ENCODE measurements around the gene TOX2. TPM values are rescaled to one million over a fixed set of nuclear protein-coding genes. Genes with fewer than 3 reads are reported as not detected.

TOX2 gene
- polyA plus RNA-seq, 6 donors from 2014 or later = 0.17 to 0.26 (median 0.26) TPM; not detected in 3

DNA sequence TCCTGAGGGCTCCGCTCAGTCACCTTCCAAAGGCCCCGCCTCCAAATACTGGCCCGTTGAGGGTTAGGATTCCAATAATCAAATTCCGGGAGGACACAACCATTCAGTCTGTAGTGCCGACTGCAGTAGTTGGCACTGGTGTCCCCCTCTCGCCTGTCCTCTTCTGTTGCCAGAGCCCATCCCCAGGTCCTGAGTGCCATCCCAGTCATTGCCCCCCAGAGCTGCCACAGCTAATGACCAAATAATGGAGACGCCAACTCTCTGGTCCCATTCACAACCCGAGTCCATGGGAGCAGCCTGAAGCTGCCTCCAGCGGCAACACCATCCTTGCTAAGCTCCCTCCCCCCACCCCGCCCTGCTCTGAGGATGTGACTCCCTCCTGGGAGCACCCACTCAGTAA, 156.4 kb downstream of the TOX2 start:
- Mint-ChIP-seq H3K36me3 (no peaks in the 10 kb centered on the region), H3K4me3 (no peak overlapping the region), H3K9me3 (no peaks in the 10 kb centered on the region), H3K27me3 (peaks cover 0 to 26% (median 18%) of the 10 kb centered on the region in 3 donors), H3K4me1 (peaks cover 23 to 37% (median 36%) of the 10 kb centered on the region in 3 donors), H3K27ac (peak overlapping the region in 2 of 6 donors; percentile 50 to 52)
- no peak for ATAC-seq (ENCODE audit: low read depth in 2 of 2)
- DNase-seq = no peak

DNA sequence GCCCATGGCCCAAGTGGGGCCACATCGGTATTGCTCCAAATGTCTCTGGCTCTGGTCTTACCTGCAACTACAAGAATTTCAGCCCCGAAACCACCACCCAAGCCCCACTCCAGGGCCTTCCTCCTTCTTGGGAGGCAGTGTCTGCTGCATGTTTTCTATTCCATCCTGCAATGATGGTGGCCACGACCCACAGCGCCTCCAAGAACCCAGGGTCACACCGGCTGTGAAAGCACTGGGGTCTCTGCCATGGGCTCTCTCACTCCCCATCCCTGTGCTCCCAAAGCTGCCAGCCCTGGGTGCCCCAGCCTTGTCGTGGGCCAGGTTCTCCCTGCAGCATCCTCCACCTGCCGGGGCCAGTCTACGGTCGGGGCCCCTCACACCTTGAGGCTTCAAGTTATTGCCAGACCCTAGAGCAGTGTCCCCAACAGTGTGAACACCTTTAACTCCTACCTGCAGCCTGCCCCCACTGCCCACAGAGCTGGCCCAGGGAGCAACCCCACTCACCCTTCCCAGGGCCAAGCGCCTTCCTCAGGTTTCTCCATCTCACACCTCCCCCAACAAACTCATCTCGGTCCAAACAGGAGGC, 157.0 kb downstream of the TOX2 start:
- DNase-seq (no peak), ATAC-seq (ENCODE audit: low read depth in 2 of 2) (no peak)
- Mint-ChIP-seq H3K27ac (peak overlapping the region in 3 of 6 donors; percentile 50 to 80 (median 71)), H3K4me3 (no peak overlapping the region), H3K27me3 (peaks cover 0 to 24% (median 14%) of the 10 kb centered on the region in 3 donors), H3K4me1 (peaks cover 23 to 37% (median 36%) of the 10 kb centered on the region in 3 donors), H3K9me3 (no peaks in the 10 kb centered on the region), H3K36me3 (no peaks in the 10 kb centered on the region)

DNA sequence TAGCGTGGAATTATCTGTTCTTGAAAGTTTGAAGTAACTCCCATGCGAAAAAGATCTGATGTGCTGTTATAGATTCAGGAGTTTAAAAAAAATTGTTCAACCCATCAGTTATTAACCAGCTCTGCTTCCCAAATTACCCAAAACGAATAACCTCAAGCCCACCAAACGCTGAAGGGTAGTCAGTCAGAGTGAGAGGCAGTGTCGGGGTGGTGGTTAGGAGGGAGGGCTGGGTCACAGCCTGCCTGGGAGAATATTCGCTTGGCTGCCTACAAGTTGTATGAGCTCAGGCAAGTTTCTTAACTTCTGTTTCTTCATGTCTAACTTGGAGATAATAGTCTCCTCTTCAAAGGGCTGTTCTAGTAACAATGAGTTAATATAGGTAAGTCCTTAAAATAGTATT, 157.7 kb downstream of the TOX2 start:
- Mint-ChIP-seq H3K9me3 (no peaks in the 10 kb centered on the region), H3K27ac (peak overlapping the region in 1 of 6 donors; percentile 50), H3K36me3 (no peaks in the 10 kb centered on the region), H3K4me3 (no peak overlapping the region), H3K27me3 (peaks cover 0 to 17% (median 10%) of the 10 kb centered on the region in 3 donors), H3K4me1 (peaks cover 23 to 37% (median 36%) of the 10 kb centered on the region in 3 donors)
- ATAC-seq (ENCODE audit: low read depth in 2 of 2) = no peak
- DNase-seq = no peak

DNA sequence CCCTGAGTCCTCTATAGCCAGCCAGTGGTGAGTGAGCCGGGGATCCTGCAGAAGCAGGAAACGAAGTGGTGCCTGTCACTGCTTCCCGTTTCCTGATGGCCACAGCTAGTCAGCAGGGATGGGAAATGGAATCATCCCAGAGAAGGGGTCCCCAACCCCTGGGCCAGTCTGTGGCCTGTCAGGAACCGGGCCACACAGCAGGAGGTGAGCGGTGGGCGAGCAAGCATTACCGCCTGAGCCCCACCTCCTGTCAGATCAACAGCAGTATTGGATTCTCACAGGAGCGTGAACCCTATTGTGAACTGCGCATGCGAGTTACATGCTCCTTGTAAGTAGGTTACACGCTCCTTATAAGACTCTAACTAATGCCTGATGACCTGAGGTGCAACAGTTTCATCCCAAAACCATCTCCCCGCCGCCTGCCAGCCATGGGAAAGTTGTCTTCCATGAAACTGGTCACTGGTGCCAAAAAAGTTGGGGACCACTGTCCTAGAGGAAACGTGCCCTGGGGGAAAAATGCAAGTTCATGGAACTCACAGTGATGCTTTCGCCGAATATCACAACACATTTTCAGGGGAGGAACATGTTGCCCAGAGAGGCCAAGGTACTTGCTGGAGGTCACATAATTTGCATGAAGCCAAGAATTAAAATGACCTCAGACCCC, 158.5 kb downstream of the TOX2 start:
- Mint-ChIP-seq H3K4me1 (peaks cover 23 to 30% (median 28%) of the 10 kb centered on the region in 3 donors), H3K27me3 (peaks cover 0 to 17% (median 10%) of the 10 kb centered on the region in 3 donors), H3K4me3 (no peak overlapping the region), H3K9me3 (no peaks in the 10 kb centered on the region), H3K27ac (no peak overlapping the region), H3K36me3 (no peaks in the 10 kb centered on the region)
- ATAC-seq (ENCODE audit: low read depth in 2 of 2) = no peak
- no peak for DNase-seq

DNA sequence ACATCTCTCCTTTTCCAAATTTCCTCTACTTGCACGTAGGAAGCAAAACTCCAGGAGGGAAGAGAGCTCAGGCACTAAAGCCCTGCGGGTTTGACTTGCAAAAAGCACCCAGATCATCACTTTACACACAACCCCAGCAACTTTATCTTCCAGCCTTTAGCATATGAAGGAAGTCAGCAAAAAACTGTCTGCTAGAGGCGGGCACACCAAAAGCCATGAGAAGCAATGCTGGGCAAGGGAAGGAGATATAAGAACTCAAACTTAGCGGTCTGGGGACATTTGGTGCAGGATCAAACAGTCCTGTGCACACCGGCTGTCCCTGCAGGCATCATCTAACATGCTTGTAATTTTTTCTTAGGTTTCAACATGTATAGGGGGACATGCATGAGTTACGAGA, 159.0 kb downstream of the TOX2 start:
- no peak overlapping the region for H3K4me3 Mint-ChIP-seq
- no peaks in the 10 kb centered on the region for H3K36me3 Mint-ChIP-seq
- DNase-seq (no peak), ATAC-seq (ENCODE audit: low read depth in 2 of 2) (no peak)
- H3K4me1 Mint-ChIP-seq = peaks cover 21 to 24% (median 23%) of the 10 kb centered on the region in 3 donors
- H3K27me3 Mint-ChIP-seq = peaks cover 0 to 17% (median 10%) of the 10 kb centered on the region in 3 donors
- H3K9me3 Mint-ChIP-seq = no peaks in the 10 kb centered on the region
- no peak overlapping the region for H3K27ac Mint-ChIP-seq

DNA sequence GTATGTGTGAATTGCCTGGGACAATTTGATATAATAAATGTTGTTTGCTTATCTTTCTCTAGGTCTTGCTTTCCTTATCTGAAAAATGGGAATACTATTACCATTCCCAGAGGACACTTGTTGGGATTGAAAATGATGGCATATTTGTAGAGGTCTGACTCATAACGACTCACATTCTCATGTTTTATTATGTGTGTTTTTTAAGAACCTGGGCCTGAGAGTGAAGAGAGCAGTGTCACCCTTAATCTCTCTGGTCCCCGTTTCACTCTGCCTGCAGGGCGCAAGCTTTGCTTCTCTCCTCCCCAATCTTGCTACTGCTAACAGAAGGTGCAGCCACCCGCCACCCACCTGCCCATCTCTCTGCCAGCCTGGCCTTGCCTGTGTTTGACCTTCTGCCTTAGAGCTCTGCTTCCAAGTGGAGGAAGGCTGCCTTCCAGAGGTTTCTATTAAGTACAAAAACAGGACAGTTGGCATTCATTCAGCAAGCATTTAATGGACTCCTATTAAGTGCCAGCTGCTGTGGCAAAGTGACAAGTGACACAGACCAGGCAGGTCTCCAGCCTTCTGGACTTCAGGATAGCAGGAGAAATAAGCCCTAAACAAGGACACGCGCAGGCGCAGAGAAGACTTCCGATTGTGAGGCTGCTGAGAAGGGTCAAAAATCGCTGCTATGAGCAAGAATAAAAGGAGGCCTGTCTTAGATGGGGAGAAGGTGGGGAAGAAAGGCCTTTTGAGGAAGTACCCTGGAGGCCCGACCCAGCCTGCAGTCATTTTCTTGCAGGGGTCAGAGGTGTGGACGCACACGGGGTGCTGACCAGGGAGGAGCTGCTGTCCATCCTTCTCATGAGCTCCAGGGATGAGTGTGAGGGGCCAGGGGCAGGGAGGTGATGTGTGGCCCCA, 159.8 kb downstream of the TOX2 start:
- ATAC-seq (ENCODE audit: low read depth in 2 of 2) (no peak), DNase-seq (no peak)
- Mint-ChIP-seq H3K27me3 (peaks cover 0 to 16% (median 10%) of the 10 kb centered on the region in 3 donors), H3K27ac (no peak overlapping the region), H3K36me3 (no peaks in the 10 kb centered on the region), H3K4me3 (no peak overlapping the region), H3K4me1 (peaks cover 12 to 16% (median 14%) of the 10 kb centered on the region in 3 donors), H3K9me3 (no peaks in the 10 kb centered on the region)

DNA sequence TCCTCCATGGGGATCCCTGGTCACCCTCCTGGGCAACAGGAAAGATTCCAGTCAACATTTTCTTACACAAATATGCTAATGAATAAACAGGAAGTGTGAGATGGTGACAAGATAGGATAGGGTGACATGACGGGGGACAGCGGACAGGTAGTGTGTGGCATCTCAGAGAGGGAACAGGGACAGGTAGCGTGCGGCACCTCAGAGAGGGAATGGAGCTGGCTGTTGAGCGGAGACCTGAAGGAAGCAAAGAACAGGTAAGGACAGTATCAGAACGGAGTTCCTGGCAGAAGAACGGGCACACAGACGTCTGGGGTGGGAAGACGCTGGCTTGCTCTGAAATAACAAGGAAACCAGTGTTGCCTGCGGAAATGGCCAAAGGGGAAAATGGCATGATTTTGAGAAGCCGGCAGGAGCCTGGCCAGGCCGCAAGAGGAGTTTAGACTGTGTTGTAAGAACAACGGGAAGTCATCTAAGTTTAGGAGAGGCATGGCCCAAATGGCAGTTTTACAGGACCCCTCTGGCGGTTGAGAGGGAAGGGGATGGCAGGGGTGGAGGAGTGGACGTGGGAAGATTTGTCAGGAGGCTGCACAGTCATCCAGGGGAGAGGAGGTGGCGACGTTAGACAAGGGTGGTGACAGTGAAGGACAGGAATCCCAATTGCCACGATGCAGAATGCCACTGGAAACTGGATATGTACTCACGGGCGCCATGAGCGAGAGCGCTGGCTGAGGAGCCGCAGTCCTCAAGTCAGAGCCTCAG, 160.7 kb downstream of the TOX2 start:
- H3K27ac Mint-ChIP-seq = no peak overlapping the region
- peaks cover 6 to 8% (median 7%) of the 10 kb centered on the region in 3 donors for H3K4me1 Mint-ChIP-seq
- no peaks in the 10 kb centered on the region for H3K9me3 Mint-ChIP-seq
- no peak overlapping the region for H3K4me3 Mint-ChIP-seq
- DNase-seq (no peak), ATAC-seq (ENCODE audit: low read depth in 2 of 2) (no peak)
- no peaks in the 10 kb centered on the region for H3K36me3 Mint-ChIP-seq
- H3K27me3 Mint-ChIP-seq = peaks cover 0 to 10% (median 7%) of the 10 kb centered on the region in 3 donors

DNA sequence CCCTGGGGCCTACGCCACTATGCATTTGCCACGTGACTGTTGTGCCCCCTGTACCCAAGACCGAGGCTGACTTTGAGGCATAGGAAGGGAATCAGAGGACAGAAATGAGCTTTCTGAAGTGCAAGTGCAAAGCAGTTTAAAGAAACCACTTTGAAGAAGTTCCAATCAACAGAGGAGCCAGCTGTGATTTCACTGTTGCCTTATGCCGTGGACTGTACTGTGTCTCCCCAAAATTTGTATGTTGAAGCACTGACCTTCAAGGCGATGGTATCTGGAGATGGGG, 161.2 kb downstream of the TOX2 start:
- Mint-ChIP-seq H3K4me1 (peaks cover 5 to 7% (median 5%) of the 10 kb centered on the region in 3 donors), H3K4me3 (no peak overlapping the region), H3K36me3 (no peaks in the 10 kb centered on the region), H3K27ac (no peak overlapping the region), H3K9me3 (no peaks in the 10 kb centered on the region), H3K27me3 (peaks cover 0 to 10% (median 6%) of the 10 kb centered on the region in 3 donors)
- DNase-seq (no peak), ATAC-seq (ENCODE audit: low read depth in 2 of 2) (no peak)

DNA sequence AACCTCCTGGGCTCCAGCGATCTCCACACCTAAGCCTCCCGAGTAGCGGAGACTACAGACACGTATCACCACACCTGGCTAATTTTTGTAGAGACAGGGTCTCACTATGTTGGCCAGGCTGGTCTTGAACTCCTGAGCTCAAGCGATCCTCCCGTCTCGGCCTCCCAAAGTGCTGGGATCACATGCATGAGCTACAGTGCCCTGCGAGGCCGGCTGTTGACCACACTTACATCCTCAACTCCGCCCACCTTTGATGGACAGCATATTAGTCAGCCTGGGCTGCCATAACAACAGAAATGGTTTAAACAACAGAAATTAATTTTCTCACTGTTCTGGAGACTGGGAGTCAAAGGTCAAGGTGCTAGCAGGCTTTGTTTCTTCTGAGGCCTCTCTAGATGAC, 164.6 kb downstream of the TOX2 start:
- ATAC-seq (ENCODE audit: low read depth in 2 of 2) = no peak
- no peaks in the 10 kb centered on the region for H3K36me3 Mint-ChIP-seq
- DNase-seq = no peak
- no peaks in the 10 kb centered on the region for H3K9me3 Mint-ChIP-seq
- H3K27me3 Mint-ChIP-seq = no peaks in the 10 kb centered on the region
- no peak overlapping the region for H3K27ac Mint-ChIP-seq
- H3K4me3 Mint-ChIP-seq = no peak overlapping the region
- H3K4me1 Mint-ChIP-seq = no peaks in the 10 kb centered on the region

DNA sequence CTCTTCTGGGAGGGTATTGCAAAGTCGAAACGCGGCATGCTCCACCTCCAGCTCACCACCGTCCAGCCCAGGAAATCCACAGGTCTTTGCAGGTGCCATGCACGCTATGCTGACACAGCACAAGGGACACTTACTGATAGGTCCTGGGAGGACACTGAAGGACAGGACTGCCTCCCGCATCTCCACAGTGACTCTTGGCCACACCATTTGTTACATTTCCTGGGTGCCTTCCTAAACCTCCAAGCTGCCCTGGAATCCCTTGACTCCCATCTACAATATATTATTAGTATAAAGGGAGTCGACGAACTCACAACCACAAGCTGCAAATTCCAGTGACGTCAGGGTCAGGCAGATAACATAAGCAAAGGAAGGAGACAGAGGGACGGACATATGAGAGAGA, 165.4 kb downstream of the TOX2 start:
- H3K27ac Mint-ChIP-seq = peak overlapping the region in 1 of 6 donors; percentile 62
- no peak for ATAC-seq (ENCODE audit: low read depth in 2 of 2)

DNA sequence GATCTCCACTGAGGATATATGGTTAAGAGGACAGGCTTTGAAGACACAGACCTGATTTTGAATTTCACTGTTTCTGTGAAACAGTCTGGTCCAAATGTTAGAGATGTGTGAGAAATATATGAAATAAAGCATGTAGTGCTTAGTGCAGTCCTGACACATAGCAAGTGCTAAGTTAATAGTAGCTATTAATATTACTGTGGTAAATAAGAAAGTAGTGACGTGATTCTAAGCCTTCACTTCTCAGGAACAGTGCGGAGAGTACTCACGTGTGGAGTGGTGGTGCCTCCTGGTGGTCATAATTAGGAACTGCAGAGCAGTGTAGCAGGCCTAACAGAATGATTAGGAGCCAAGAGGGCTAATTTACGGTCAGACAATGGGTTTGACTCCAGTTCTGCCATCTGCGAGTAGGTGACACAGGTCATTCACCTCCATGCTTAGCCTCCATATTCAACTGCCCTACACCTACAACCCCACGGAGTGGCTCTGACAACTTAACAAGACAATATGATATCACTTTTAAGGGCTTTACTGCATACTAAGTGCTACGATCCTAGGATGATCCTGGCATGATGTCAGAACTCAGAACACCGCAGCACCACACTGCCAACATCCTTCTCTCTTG, 166.1 kb downstream of the TOX2 start:
- Mint-ChIP-seq H3K36me3 (no peaks in the 10 kb centered on the region), H3K27ac (no peak overlapping the region), H3K9me3 (peaks cover 0 to 2% (median 0%) of the 10 kb centered on the region in 7 donors), H3K4me1 (no peaks in the 10 kb centered on the region), H3K4me3 (no peak overlapping the region), H3K27me3 (no peaks in the 10 kb centered on the region)
- peak; percentile 61 for DNase-seq
- peak; percentile 80 to 86 for ATAC-seq (ENCODE audit: low read depth in 2 of 2)

More for the DNA sequence above, 165.4 kb downstream of the TOX2 start:
- H3K36me3 Mint-ChIP-seq = no peaks in the 10 kb centered on the region
- peaks cover 0 to 2% (median 0%) of the 10 kb centered on the region in 7 donors for H3K9me3 Mint-ChIP-seq
- no peak for DNase-seq
- H3K4me1 Mint-ChIP-seq = no peaks in the 10 kb centered on the region
- H3K27me3 Mint-ChIP-seq = no peaks in the 10 kb centered on the region
- H3K4me3 Mint-ChIP-seq = no peak overlapping the region

DNA sequence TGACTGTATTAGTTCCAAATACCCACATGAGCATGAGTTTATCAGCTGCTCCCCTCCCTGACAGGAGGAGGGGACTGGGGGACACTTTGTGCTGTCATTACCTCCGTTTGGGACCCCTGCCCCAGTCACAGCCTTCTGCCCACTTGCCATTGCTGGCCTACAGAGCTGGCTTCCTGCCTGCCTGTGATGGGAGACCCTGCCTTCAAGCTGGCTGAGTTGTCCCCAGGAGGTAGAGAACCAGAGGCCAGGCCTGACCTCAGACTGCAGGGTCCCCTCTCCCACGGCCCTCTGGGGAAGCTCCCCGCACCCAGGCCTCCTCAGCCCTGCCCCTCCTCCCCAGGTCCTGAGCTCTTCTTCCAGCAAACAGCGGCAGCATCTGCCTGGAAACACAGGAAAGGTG, 166.8 kb downstream of the TOX2 start:
- Mint-ChIP-seq H3K27ac (peak overlapping the region in 1 of 6 donors; percentile 64), H3K36me3 (no peaks in the 10 kb centered on the region), H3K9me3 (peaks cover 0 to 2% (median 0%) of the 10 kb centered on the region in 7 donors), H3K4me1 (no peaks in the 10 kb centered on the region), H3K27me3 (no peaks in the 10 kb centered on the region), H3K4me3 (no peak overlapping the region)
- ATAC-seq (ENCODE audit: low read depth in 2 of 2) (no peak), DNase-seq (no peak)

DNA sequence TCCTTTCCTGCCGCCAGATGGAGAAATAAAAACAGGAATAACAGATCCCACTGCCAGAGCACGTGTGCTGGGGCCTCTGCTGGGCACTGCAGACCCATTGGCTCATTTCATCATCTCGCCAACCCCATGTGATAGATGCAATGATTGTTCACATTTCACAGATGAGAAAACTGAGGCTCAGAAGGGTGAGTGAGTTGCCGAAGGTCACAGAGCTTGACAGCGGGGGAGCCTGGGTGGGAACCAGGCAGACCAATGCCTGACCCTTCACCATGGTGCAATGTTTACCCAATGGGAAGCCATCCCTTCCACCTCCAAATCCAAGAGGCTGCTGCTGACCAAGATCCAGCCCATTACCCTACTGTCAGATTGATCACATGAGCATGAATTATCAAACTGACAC, 167.2 kb downstream of the TOX2 start:
- Mint-ChIP-seq H3K27me3 (peaks cover 0 to 3% (median 1%) of the 10 kb centered on the region in 3 donors), H3K27ac (peak overlapping the region in 1 of 6 donors; percentile 64), H3K4me3 (no peak overlapping the region), H3K36me3 (no peaks in the 10 kb centered on the region), H3K4me1 (no peaks in the 10 kb centered on the region), H3K9me3 (peaks cover 0 to 2% (median 0%) of the 10 kb centered on the region in 7 donors)
- ATAC-seq (ENCODE audit: low read depth in 2 of 2) (no peak), DNase-seq (no peak)

Data from naive B cell (primary cell).